SK-N-SH (cell line): ENCODE measurements around the gene DSE. TPM values are rescaled to one million over a fixed set of nuclear protein-coding genes. Genes with fewer than 3 reads are reported as not detected.

Experiments used
- CTCF ChIA-PET: fragments of 300-600, 350-600 bp; formaldehyde crosslinking; extraction: SDS; loops from one replicate; lab custom pipeline; 2021; lab: Yijun Ruan, JAX
- POLR2A ChIA-PET: fragments of 350-600 bp; sonication (Branson Sonifier 250); formaldehyde crosslinking; extraction: SDS; loops from one replicate; lab custom pipeline; 2020; ENCODE audit warnings: antibody characterized with exemption, inconsistent platforms; lab: Yijun Ruan, JAX
- DNase-seq: peaks from one replicate; pipeline ENCODE4 v3.0.0; 2012
- H2AFZ ChIP-seq: fragments of 200-600 bp; sonication (generic); 2 replicates; pipeline ENCODE4 v1.8.1; 2016; ENCODE audit warnings: antibody characterized with exemption, mild to moderate bottlenecking, low read depth
- H3F3A ChIP-seq: fragments of 200-600 bp; sonication (generic); replicated peaks from 2 replicates; pipeline ENCODE3; 2016; ENCODE audit warnings: antibody characterized with exemption, mild to moderate bottlenecking; ENCODE audit not compliant: insufficient read depth
- H3K27ac ChIP-seq, 2 experiments: fragments of 200-500 bp in 1 of 2; fragments of 200-600 bp in 1 of 2; sonication (Bioruptor generic) in 1 of 2; sonication (generic), shearing (Covaris generic) in 1 of 2; 2 replicates each; pipeline versions ENCODE4 v1.5.1 to v1.6.1; 2014 to 2016; ENCODE audit warnings: low read depth in 2 of 2, inconsistent platforms in 1 of 2, low read length in 1 of 2, mild to moderate bottlenecking in 1 of 2, mixed read lengths in 1 of 2
- H3K27me3 ChIP-seq: fragments of 200-600 bp; sonication (generic), shearing (Covaris generic); 2 replicates; pipeline ENCODE4 v1.6.1; 2016; ENCODE audit warnings: mixed run types; ENCODE audit not compliant: insufficient read depth
- H3K36me3 ChIP-seq, 2 experiments: fragments of 200-500 bp in 1 of 2; fragments of 200-600 bp in 1 of 2; sonication (Bioruptor generic) in 1 of 2; sonication (generic) in 1 of 2; replicated peaks in 1 of 2; 2 replicates each; pipeline versions ENCODE3 to v1.5.1; 2014 to 2016; ENCODE audit warnings: low read length in 1 of 2, mild to moderate bottlenecking in 1 of 2; ENCODE audit not compliant: insufficient read depth in 2 of 2, control insufficient read depth in 1 of 2
- H3K4me1 ChIP-seq, 2 experiments: fragments of 200-500 bp in 1 of 2; fragments of 200-600 bp in 1 of 2; sonication (Bioruptor generic) in 1 of 2; sonication (generic), shearing (Covaris generic) in 1 of 2; 2 replicates each; pipeline versions ENCODE4 v1.5.1 to v1.6.1; 2014 to 2016; ENCODE audit warnings: low read depth in 1 of 2, low read length in 1 of 2, mixed run types in 1 of 2; ENCODE audit not compliant: insufficient read depth in 2 of 2, control insufficient read depth in 1 of 2
- H3K4me2 ChIP-seq: fragments of 200-600 bp; sonication (generic), shearing (Covaris generic); 2 replicates; pipeline ENCODE4 v1.6.1; 2017; ENCODE audit warnings: mixed run types
- H3K4me3 ChIP-seq, 2 experiments: fragments of 200-500 bp in 1 of 2; fragments of 200-600 bp in 1 of 2; sonication (Bioruptor generic) in 1 of 2; sonication (generic), shearing (Covaris generic) in 1 of 2; 2 replicates each; pipeline versions ENCODE4 v1.5.1 to v1.8.1; 2014 to 2016; ENCODE audit warnings: low read depth in 2 of 2, inconsistent platforms in 1 of 2, low read length in 1 of 2, mild to moderate bottlenecking in 1 of 2, mixed read lengths in 1 of 2, moderate library complexity in 1 of 2
- H3K79me2 ChIP-seq: fragments of 200-600 bp; sonication (generic); 2 replicates; pipeline ENCODE4 v1.8.1; 2017; ENCODE audit warnings: mild to moderate bottlenecking; ENCODE audit not compliant: insufficient read depth
- H3K9ac ChIP-seq: fragments of 200-600 bp; sonication (generic); 2 replicates; pipeline ENCODE4 v1.6.1; 2017; ENCODE audit warnings: mixed run types
- H3K9me2 ChIP-seq: fragments of 200-600 bp; sonication (generic); 2 replicates; pipeline ENCODE4 v1.6.1; 2017; ENCODE audit warnings: mixed run types
- H3K9me3 ChIP-seq: fragments of 200-600 bp; sonication (generic); 2 replicates; pipeline ENCODE4 v1.6.1; 2017; ENCODE audit warnings: mixed run types, mild to moderate bottlenecking, moderate library complexity
- H4K20me1 ChIP-seq: fragments of 200-600 bp; sonication (generic); 2 replicates; pipeline ENCODE4 v1.6.1; 2017; ENCODE audit warnings: mild to moderate bottlenecking, mixed run types; ENCODE audit not compliant: insufficient read depth
- CHD2 ChIP-seq: fragments of 150-350 bp; IDR thresholded peaks from 2 replicates; pipeline ENCODE4 v1.6.1; 2018; ENCODE audit warnings: low read length; ENCODE audit not compliant: partially characterized antibody
- ELF1 ChIP-seq: IDR thresholded peaks from 2 replicates; pipeline ENCODE4 v1.4.0; 2012
- EZH2phosphoT487 ChIP-seq: fragments of 200-600 bp; sonication (generic); IDR thresholded peaks from 2 replicates; pipeline ENCODE4 v1.6.1; 2017; ENCODE audit warnings: low read depth, mixed run types, mild to moderate bottlenecking, antibody characterized with exemption, moderate library complexity, borderline replicate concordance
- FOSL2 ChIP-seq: IDR thresholded peaks from 2 replicates; pipeline ENCODE4 v1.4.0; 2012; ENCODE audit warnings: low read depth, mild to moderate bottlenecking, moderate library complexity, borderline replicate concordance
- FOXJ3 ChIP-seq: sonication (generic); formaldehyde crosslinking; IDR thresholded peaks from 2 replicates; pipeline ENCODE4 v1.5.1; 2020; ENCODE audit warnings: mild to moderate bottlenecking, missing genetic modification reagents
- JUND ChIP-seq: IDR thresholded peaks from 2 replicates; pipeline ENCODE4 v1.4.0; 2012
- NFIC ChIP-seq: IDR thresholded peaks from 2 replicates; pipeline ENCODE4 v1.4.0; 2012; ENCODE audit warnings: borderline replicate concordance
- NRF1 ChIP-seq: IDR thresholded peaks from 2 replicates; pipeline ENCODE4 v1.6.1; 2012; ENCODE audit warnings: low read depth, mild to moderate bottlenecking, low read length
- RAD21 ChIP-seq: IDR thresholded peaks from 2 replicates; pipeline ENCODE4 v1.6.1; 2012; ENCODE audit warnings: mild to moderate bottlenecking, low read length
- RCOR1 ChIP-seq: fragments of 150-350 bp; IDR thresholded peaks from 2 replicates; pipeline ENCODE4 v1.6.1; 2017; ENCODE audit warnings: antibody characterized with exemption, low read length
- RFX5 ChIP-seq: IDR thresholded peaks from 2 replicates; pipeline ENCODE4 v1.6.1; 2012; ENCODE audit warnings: mild to moderate bottlenecking, improper control_type of control experiment, low read length
- RXRA ChIP-seq: IDR thresholded peaks from 2 replicates; pipeline ENCODE4 v1.4.0; 2012; ENCODE audit warnings: low read depth, mild to moderate bottlenecking, borderline replicate concordance
- SMC3 ChIP-seq: IDR thresholded peaks from 2 replicates; pipeline ENCODE4 v1.6.1; 2012; ENCODE audit warnings: low read depth, low read length, improper control_type of control experiment
- TCF12 ChIP-seq: IDR thresholded peaks from 2 replicates; pipeline ENCODE4 v1.4.0; 2012
- TEAD4 ChIP-seq: IDR thresholded peaks from 2 replicates; pipeline ENCODE4 v1.4.0; 2012; ENCODE audit warnings: mild to moderate bottlenecking, borderline replicate concordance; ENCODE audit not compliant: insufficient read depth
- WGBS: methylation state at CpG from one replicate; pipeline ENCODE4 v1.1.6; 2017; ENCODE audit warnings: low lambda C conversion rate; 5-methylcytosine and 5-hydroxymethylcytosine counted together
- polyA plus RNA-seq, 3 experiments: library from polyadenylated mRNA; depleted of rRNA; stranded (reverse); fragments of >200 nt; gene quantifications; 2 replicates each; pipeline ENCODE4 v1.2.3, GENCODE V29; 2012
- TF ChIP-seq, protein P1 (sequence below): fragments of 150-350 bp; IDR thresholded peaks from 2 replicates; pipeline ENCODE4 v1.6.1; 2017; ENCODE audit warnings: antibody characterized with exemption, low read length, low read depth, borderline replicate concordance
- TF ChIP-seq, protein P2 (sequence below): IDR thresholded peaks from 2 replicates; pipeline ENCODE4 v1.4.0; 2012; ENCODE audit warnings: low read depth
- TF ChIP-seq, protein P3 (sequence below): IDR thresholded peaks from 2 replicates; pipeline ENCODE4; 2012
- TF ChIP-seq, protein P4 (sequence below): IDR thresholded peaks from 2 replicates; pipeline ENCODE4 v1.4.0; 2012; ENCODE audit warnings: low read depth, borderline replicate concordance
- TF ChIP-seq, protein P5 (sequence below): fragments of 200-600 bp; sonication (generic); IDR thresholded peaks from 2 replicates; pipeline ENCODE4 v1.6.1; 2017; ENCODE audit warnings: antibody characterized with exemption, mild to moderate bottlenecking, moderate library complexity

DSE gene
- polyA plus RNA-seq, 1 of the 3 experiments (the other 2 are of a cell fraction), result 12.7 TPM

DNA sequence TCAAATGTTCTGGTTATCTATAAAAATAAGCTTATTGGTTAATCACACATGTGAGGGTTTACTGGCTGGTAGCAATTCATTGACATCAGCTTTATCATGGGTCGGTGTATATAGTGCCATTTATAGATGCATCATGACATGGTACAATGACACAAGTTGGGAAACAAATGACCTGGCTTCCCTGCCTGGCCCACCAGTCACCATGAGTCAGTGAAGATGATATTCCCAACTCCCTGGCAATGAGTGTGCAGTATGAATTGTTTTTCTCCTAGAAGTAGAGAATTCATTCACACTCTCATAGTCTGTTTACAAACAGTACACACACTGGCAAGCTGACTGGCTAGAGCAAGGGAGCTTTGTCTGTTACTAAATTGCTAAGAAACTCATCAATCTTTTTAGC, 53.3 kb downstream of the DSE start:
- no peak overlapping the region for H3K4me2 ChIP-seq
- H3K27me3 ChIP-seq, result no peaks in the 10 kb centered on the region
- TF ChIP-seq FOSL2, result peak; percentile 16; the same call in 1 of the 2 replicates
- TF ChIP-seq FOXJ3 (CRISPR knock-in tag), result no peak
- no peak overlapping the region for H3K4me3 ChIP-seq
- H3K4me1 ChIP-seq, result no peaks in the 10 kb centered on the region
- no peak overlapping the region for H3K9ac ChIP-seq
- 50% methylated on average over 1 of the region's 1 CpG for WGBS
- H3K9me2 ChIP-seq, result no peaks in the 10 kb centered on the region
- DNase-seq, result no peak
- peaks cover 18% of the 10 kb centered on the region; the same call in 1 of the 2 replicates for H3K79me2 ChIP-seq
- no peaks in the 10 kb centered on the region for H3K9me3 ChIP-seq
- H3F3A ChIP-seq, result peaks cover 2% of the 10 kb centered on the region
- no peak overlapping the region for H2AFZ ChIP-seq
- POLR2A ChIA-PET, result no interaction called here
- no peaks in the 10 kb centered on the region for H4K20me1 ChIP-seq
- H3K27ac ChIP-seq, result no peak overlapping the region
- CTCF ChIA-PET, result interaction anchor here (0.9 to 1.5 kb wide), 2 partner anchors 156 to 206 kb away, joined by 3 to 4 read pairs; no protein-coding TSS in a partner anchor
- H3K36me3 ChIP-seq, result peaks cover 18% of the 10 kb centered on the region in 2 experiments

DNA sequence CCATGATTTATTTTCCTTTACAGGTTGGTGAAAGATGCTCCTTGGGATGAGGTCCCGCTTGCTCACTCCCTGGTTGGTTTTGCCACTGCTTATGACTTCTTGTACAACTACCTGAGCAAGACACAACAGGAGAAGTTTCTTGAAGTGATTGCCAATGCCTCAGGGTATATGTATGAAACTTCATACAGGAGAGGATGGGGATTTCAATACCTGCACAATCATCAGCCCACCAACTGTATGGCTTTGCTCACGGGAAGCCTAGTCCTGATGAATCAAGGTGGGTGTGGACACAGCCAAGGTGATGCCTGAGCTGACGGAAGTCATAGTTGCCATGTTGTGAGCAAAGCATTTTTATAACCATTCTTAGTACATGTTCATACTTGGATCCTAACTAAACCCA, 55.8 kb downstream of the DSE start:
- TF ChIP-seq TCF12, result no peak
- TF ChIP-seq NRF1, result no peak
- TF ChIP-seq, protein P1, sequence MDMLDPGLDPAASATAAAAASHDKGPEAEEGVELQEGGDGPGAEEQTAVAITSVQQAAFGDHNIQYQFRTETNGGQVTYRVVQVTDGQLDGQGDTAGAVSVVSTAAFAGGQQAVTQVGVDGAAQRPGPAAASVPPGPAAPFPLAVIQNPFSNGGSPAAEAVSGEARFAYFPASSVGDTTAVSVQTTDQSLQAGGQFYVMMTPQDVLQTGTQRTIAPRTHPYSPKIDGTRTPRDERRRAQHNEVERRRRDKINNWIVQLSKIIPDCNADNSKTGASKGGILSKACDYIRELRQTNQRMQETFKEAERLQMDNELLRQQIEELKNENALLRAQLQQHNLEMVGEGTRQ, result no peak
- no peak for TF ChIP-seq TEAD4
- no peak for TF ChIP-seq ELF1
- no peak for TF ChIP-seq JUND
- no peak for TF ChIP-seq RAD21
- no peak for TF ChIP-seq RFX5
- TF ChIP-seq CHD2, result no peak
- no peak for TF ChIP-seq SMC3
- TF ChIP-seq, protein P2, sequence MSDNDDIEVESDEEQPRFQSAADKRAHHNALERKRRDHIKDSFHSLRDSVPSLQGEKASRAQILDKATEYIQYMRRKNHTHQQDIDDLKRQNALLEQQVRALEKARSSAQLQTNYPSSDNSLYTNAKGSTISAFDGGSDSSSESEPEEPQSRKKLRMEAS, result no peak
- TF ChIP-seq, protein P3, sequence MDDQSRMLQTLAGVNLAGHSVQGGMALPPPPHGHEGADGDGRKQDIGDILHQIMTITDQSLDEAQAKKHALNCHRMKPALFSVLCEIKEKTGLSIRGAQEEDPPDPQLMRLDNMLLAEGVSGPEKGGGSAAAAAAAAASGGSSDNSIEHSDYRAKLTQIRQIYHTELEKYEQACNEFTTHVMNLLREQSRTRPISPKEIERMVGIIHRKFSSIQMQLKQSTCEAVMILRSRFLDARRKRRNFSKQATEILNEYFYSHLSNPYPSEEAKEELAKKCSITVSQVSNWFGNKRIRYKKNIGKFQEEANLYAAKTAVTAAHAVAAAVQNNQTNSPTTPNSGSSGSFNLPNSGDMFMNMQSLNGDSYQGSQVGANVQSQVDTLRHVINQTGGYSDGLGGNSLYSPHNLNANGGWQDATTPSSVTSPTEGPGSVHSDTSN, result no peak
- no peak for TF ChIP-seq FOXJ3 (CRISPR knock-in tag)
- TF ChIP-seq NFIC, result no peak
- no peak for TF ChIP-seq RCOR1
- TF ChIP-seq, protein P4, sequence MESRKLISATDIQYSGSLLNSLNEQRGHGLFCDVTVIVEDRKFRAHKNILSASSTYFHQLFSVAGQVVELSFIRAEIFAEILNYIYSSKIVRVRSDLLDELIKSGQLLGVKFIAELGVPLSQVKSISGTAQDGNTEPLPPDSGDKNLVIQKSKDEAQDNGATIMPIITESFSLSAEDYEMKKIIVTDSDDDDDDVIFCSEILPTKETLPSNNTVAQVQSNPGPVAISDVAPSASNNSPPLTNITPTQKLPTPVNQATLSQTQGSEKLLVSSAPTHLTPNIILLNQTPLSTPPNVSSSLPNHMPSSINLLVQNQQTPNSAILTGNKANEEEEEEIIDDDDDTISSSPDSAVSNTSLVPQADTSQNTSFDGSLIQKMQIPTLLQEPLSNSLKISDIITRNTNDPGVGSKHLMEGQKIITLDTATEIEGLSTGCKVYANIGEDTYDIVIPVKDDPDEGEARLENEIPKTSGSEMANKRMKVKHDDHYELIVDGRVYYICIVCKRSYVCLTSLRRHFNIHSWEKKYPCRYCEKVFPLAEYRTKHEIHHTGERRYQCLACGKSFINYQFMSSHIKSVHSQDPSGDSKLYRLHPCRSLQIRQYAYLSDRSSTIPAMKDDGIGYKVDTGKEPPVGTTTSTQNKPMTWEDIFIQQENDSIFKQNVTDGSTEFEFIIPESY, result no peak
- no peak for TF ChIP-seq EZH2phosphoT487
- TF ChIP-seq, protein P5, sequence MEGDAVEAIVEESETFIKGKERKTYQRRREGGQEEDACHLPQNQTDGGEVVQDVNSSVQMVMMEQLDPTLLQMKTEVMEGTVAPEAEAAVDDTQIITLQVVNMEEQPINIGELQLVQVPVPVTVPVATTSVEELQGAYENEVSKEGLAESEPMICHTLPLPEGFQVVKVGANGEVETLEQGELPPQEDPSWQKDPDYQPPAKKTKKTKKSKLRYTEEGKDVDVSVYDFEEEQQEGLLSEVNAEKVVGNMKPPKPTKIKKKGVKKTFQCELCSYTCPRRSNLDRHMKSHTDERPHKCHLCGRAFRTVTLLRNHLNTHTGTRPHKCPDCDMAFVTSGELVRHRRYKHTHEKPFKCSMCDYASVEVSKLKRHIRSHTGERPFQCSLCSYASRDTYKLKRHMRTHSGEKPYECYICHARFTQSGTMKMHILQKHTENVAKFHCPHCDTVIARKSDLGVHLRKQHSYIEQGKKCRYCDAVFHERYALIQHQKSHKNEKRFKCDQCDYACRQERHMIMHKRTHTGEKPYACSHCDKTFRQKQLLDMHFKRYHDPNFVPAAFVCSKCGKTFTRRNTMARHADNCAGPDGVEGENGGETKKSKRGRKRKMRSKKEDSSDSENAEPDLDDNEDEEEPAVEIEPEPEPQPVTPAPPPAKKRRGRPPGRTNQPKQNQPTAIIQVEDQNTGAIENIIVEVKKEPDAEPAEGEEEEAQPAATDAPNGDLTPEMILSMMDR, result no peak
- no peak for TF ChIP-seq RXRA
- H3K36me3 ChIP-seq, result peaks cover 24 to 28% of the 10 kb centered on the region in 2 experiments
- DNase-seq, result no peak
- no peak overlapping the region for H3K4me2 ChIP-seq
- H3K4me3 ChIP-seq, result no peak overlapping the region
- no peaks in the 10 kb centered on the region for H4K20me1 ChIP-seq
- H2AFZ ChIP-seq, result no peak overlapping the region
- H3F3A ChIP-seq, result no peaks in the 10 kb centered on the region
- WGBS, result 100% methylated on average over 3 of the region's 3 CpGs
- no peak overlapping the region for H3K9ac ChIP-seq
- no peaks in the 10 kb centered on the region for H3K9me3 ChIP-seq
- H3K79me2 ChIP-seq, result peaks cover 11% of the 10 kb centered on the region; the same call in 1 of the 2 replicates
- H3K27ac ChIP-seq, result no peak overlapping the region
- POLR2A ChIA-PET, result no interaction called here
- H3K9me2 ChIP-seq, result no peaks in the 10 kb centered on the region
- CTCF ChIA-PET, result interaction anchor here (1.1 to 3.1 kb wide), 4 partner anchors 10 to 158 kb away, joined by 3 to 10 read pairs (median 8); no protein-coding TSS in a partner anchor
- no peaks in the 10 kb centered on the region for H3K27me3 ChIP-seq
- no peaks in the 10 kb centered on the region for H3K4me1 ChIP-seq
